DMS79 (cell line): ENCODE measurements around the gene ID2.

ENCODE experiments used
- DNase-seq: peaks from one replicate; lab custom pipeline; 2025; lab: John Stamatoyannopoulos, UW

The ID2 gene

DNA sequence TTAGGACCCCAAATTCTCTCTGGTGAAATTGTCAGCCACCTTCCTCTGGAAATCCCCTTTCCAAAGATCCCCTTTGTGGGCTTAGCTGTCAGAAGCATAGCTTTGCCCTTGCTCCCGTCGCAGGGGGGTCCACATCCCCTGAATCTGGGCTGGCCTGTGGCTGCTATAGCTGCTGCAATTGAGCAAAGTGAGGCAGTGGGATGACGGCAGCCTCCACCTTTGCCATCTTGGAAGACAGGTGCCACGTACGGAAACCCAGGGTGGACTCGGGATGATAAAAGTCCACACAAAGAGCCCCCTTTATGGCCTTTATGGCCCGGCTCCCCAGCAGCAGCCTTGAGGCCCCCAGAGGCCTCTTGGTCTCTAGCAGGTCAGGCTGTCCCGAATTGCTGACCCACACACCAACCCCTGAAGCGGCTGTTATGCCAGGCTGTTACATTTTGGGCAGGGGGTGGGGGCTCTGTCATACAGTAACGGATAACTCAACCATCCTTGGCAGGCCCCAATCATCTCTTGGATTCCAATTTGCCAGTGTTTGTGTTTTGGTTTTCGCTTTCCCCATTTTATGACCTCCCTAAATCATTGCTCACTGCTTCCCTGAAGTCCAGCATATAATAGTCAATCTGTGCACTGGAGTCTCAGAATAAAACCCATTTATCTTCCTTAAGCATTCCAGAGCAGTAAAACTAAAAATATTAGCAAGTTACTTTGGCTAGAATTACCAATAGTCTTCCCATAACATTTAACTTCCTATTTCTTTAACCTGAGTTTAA lies 33.2 kb upstream of the ID2 start:
- DNase-seq, result no peak

DNA sequence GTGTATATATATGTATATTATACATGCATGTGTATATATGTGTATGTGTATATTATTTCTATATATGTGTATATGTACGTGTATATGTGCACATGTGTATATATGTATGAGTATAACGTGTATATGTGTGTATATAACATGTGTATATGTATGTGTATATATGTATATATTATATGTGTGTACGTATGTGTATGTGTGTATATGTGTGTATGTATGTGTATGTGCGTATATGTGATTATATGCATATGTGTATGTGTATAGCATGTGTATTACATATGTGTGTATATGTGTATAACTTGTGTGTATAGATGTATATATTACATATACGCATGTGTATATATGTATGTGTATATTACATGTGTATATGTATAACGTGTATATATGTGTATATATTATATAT lies 32.1 kb upstream of the ID2 start:
- DNase-seq, result no peak

DNA sequence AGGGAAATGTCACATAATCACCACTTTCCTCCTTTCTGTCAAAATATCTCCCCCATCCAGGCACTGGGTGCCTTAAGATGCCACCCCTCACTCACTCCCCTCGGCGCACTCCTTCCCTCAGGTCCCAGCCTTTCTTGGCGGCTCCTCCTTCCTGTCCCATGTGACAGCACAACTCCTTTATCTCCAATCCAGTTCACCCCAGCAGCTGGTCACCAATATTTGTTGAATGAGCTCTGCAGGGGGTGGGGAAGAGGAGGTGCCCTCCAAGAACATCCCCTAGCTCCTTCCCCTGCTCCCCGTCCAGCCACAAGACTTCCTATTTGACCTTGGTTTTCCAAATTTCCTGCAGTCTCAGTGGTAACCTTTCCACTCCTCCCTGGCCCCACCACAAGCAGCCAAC lies 31.6 kb upstream of the ID2 start:
- no peak for DNase-seq

GRCh38 chr2:8652774-8653426 lies 29.0 kb upstream of the ID2 start:
- no peak for DNase-seq

GRCh38 chr2:8653485-8653884 lies 28.4 kb upstream of the ID2 start:
- no peak for DNase-seq

DNA sequence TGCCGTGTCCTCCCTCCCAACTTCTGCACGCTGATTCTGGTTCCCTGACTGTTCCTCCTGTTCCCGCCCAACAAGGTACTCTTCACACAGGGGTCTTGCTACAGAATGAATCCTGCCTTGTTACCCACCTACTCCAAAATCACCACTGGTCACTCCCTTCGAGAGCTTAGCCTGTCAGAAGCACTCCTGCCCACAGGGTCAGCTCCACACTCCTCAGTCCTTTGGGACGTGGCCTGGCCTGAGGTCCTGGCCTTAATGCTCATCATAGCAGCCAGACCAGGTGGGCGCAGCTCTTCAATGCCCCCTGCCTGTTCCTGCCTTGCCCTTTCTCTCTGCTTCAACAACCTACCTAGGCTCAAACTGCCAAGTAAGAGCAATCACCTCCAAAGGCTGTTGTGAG lies 27.8 kb upstream of the ID2 start:
- DNase-seq, result no peak

DNA sequence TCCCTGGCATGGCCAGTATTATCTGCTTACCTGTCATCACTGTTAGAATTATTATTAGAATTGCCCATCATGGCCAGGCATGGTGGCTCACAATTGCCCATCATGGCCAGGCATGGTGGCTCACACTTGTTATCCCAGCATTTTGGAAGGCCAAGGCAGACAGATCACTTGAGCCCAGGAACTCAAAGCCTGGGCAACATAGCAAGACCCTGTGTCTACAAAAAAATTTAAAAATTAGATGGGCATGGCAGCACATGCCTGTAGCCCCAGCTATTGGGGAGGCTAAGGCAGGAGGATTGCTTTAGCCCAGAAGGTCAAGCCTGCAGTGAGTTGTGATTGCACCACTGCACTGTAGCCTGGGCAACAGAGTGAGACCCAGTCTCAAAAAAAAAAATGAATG lies 27.4 kb upstream of the ID2 start:
- DNase-seq, result no peak

GRCh38 chr2:8656160-8656641 lies 25.7 kb upstream of the ID2 start:
- DNase-seq, result no peak

GRCh38 chr2:8656811-8657210 lies 25.0 kb upstream of the ID2 start:
- no peak for DNase-seq

GRCh38 chr2:8657423-8658062 lies 24.3 kb upstream of the ID2 start:
- DNase-seq, result no peak

- DNase-seq, result no peak
Observed at GRCh38 chr2:8658064-8658862, 23.6 kb upstream of the ID2 start.

GRCh38 chr2:8659092-8659734 lies 22.6 kb upstream of the ID2 start:
- peak; percentile 21 for DNase-seq

GRCh38 chr2:8659735-8660492 lies 21.9 kb upstream of the ID2 start:
- DNase-seq, result no peak

DNA sequence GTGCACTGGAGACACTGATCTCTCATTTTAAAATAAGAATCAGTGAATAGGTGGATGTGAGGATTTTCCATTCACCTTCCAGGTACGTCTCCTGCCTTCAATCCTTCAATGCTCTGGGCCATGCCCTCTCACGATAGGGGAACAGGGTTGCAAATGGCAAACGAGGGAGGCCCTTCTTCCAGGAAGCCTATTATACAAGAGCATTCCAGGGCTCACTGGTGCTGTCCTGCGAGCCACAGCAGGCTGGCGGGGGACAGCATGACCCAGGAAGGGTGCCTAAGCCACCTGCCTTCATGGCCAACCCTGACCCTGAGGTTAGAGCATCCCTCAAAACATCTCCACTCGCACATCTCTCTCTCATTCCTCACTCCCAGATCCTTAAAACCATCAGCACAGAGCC lies 20.6 kb upstream of the ID2 start:
- no peak for DNase-seq

GRCh38 chr2:8661736-8662135 lies 20.1 kb upstream of the ID2 start:
- no peak for DNase-seq

GRCh38 chr2:8662239-8662879 lies 19.5 kb upstream of the ID2 start:
- DNase-seq, result no peak

- no peak for DNase-seq
Observed at GRCh38 chr2:8663997-8664396, 17.9 kb upstream of the ID2 start.

DNA sequence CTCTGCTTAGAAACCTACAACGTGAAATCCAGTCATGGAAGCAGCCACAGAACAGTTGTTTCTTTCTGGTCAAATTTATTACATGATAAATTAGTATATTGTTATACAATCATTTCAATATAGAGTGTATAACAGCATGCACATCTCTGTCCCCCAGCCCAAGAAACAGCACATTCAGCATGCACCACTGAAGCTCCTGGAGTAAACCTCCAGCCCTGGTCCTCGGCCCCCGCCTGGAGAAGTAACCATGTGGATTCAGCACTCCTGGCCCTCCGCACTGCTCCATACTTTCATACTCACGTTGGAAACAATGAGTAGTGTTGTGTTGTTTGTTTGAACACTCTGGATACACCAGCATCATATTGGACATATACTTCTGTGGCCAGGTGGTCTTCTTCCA lies 15.3 kb upstream of the ID2 start:
- no peak for DNase-seq

DNA sequence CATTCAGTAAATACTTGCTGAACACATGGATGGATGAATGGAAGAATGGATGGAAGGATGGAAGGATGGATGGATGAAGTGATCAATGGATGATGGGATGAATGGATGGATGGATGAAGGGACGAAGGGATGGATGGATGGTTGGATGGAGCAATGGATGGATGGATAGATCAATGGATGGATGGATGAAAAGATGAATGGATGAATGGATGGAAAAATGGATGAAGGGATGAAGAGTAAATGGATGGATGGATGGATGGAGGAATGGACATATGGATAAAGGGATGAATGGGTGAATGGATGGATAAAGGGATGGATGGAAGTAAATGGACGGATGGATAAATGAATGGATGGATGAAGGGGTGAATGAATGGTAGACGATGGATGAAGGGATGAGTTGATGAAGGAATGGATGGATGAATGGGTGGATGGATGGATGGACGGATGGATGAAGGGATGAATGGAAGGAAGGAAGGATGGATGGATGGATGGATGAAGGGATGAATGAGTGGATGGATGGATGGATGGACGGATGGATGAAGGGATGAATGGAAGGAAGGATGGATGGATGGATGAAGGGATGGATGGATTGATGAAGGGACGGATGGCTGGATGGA lies 13.9 kb upstream of the ID2 start:
- no peak for DNase-seq

- no peak for DNase-seq
Observed at GRCh38 chr2:8669157-8669817, 12.6 kb upstream of the ID2 start.
